Activated T-cell treated with anti-CD3 and anti-CD28 coated beads, Interleukin-2, amount 50 U/mL, for 4 hours (primary cell): ENCODE results near the gene GATAD2A. TPM values are rescaled to one million over a fixed set of nuclear protein-coding genes. Genes with fewer than 3 reads are reported as not detected.
A peak's percentile ranks its signal among the peaks of the same experiment; 100 is the strongest.
"Not testable (repeated sequence)": the region's sequence is repeated elsewhere in the genome, so short reads cannot be mapped to it uniquely, and the experiment has no call there.

Source experiments
- ATAC-seq, 2 donors: fragments of 200-7000 bp; cut with Tn5 transposase; one replicate each; pipeline ENCODE4 v1.10.0; 2021
- DNase-seq: peaks from one replicate; pipeline ENCODE4 v3.0.0-alpha.2; 2020
- H3K27me3 Mint-ChIP-seq: one replicate; pipeline ENCODE4 v1.8.0; 2021; ENCODE audit warnings: low read depth, mixed read lengths
- H3K36me3 Mint-ChIP-seq: one replicate; pipeline ENCODE4 v1.8.0; 2022; ENCODE audit warnings: mixed read lengths; ENCODE audit not compliant: insufficient read depth
- H3K4me1 Mint-ChIP-seq: one replicate; pipeline ENCODE4 v1.8.0; 2021; ENCODE audit warnings: low read depth, mixed read lengths
- H3K4me3 Mint-ChIP-seq: one replicate; pipeline ENCODE4 v1.8.0; 2021; ENCODE audit warnings: mild to moderate bottlenecking, moderate library complexity, mixed read lengths
- H3K9me3 Mint-ChIP-seq: one replicate; pipeline ENCODE4 v1.8.0; 2021; ENCODE audit warnings: mixed read lengths
- total RNA-seq, 3 donors: library from RNA; stranded (reverse); gene quantifications; one replicate each; pipeline ENCODE4 v1.2.1, GENCODE V29; 2021

The GATAD2A gene
- total RNA-seq, 3 donors from 2014 or later: 187 to 240 (median 205) TPM

- ATAC-seq (peak; percentile 15 to 20), DNase-seq (no peak)
- peaks cover 71% of the 10 kb centered on the region for H3K4me1 Mint-ChIP-seq
- H3K9me3 Mint-ChIP-seq: peaks cover 6% of the 10 kb centered on the region
- no peaks in the 10 kb centered on the region for H3K27me3 Mint-ChIP-seq
- H3K36me3 Mint-ChIP-seq: peaks cover 17% of the 10 kb centered on the region
- peak overlapping the region; percentile 16 for H3K4me3 Mint-ChIP-seq
Observed at GRCh38 chr19:19443902-19444680, 38.6 kb downstream of the GATAD2A start.

DNA sequence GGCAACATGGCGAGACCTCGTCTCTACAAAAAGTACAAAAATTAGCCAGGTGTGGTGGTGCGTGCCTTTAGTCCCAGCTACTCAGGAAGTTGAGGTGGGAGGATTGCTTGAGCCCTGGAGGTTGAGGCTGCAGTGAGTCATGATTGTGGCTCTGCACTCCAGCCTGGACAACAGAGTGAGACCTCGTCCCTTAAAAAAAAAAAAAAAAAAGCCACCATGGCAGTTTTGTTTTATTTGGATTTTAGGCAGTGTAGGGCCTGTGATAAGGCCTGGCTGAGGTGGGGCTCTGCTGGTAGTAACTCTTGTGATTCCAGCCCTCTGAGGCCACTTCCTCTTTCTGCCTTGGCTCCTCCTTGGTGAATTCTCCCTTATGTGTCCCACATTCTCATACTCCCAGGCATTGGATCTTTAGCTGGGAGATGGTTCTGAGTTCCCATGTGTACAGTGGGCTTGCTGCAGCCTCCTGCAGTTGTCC lies 39.2 kb downstream of the GATAD2A start:
- ATAC-seq: no peak
- H3K4me3 Mint-ChIP-seq: peak overlapping the region; percentile 17
- no peak for DNase-seq
- H3K27me3 Mint-ChIP-seq: no peaks in the 10 kb centered on the region
- H3K36me3 Mint-ChIP-seq: peaks cover 17% of the 10 kb centered on the region
- peaks cover 68% of the 10 kb centered on the region for H3K4me1 Mint-ChIP-seq
- peaks cover 6% of the 10 kb centered on the region for H3K9me3 Mint-ChIP-seq

GRCh38 chr19:19445288-19445687 lies 39.8 kb downstream of the GATAD2A start:
- Mint-ChIP-seq H3K9me3 (peaks cover 6% of the 10 kb centered on the region), H3K4me1 (peaks cover 69% of the 10 kb centered on the region), H3K4me3 (no peak overlapping the region), H3K36me3 (peaks cover 15% of the 10 kb centered on the region), H3K27me3 (no peaks in the 10 kb centered on the region)
- ATAC-seq (no peak), DNase-seq (no peak)

DNA sequence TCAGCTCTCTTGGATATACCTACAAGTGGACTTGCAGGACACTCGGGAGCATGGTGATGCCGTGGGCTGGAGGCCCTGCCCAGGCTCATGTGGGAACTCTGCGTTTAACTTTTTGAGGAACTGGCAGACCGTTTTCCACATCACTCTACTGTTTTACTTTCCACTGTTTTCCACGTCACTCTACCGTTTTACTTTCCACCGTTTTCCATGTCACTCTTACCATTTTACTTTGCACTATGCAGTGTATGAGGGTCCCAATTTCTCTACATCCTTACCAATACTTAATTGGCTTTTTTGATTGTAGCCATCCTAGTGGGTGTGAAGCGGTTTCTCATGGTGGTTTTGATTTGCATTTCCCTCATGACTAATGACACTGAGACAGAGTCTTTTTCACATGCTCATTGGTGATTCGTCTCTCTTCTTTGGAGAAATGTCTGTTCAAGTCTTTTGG lies 40.5 kb downstream of the GATAD2A start:
- Mint-ChIP-seq H3K4me3 (peak overlapping the region; percentile 2), H3K27me3 (no peaks in the 10 kb centered on the region), H3K4me1 (peaks cover 70% of the 10 kb centered on the region), H3K9me3 (peaks cover 6% of the 10 kb centered on the region), H3K36me3 (peaks cover 15% of the 10 kb centered on the region)
- ATAC-seq (peak; percentile 87 to 88), DNase-seq (no peak)

DNA sequence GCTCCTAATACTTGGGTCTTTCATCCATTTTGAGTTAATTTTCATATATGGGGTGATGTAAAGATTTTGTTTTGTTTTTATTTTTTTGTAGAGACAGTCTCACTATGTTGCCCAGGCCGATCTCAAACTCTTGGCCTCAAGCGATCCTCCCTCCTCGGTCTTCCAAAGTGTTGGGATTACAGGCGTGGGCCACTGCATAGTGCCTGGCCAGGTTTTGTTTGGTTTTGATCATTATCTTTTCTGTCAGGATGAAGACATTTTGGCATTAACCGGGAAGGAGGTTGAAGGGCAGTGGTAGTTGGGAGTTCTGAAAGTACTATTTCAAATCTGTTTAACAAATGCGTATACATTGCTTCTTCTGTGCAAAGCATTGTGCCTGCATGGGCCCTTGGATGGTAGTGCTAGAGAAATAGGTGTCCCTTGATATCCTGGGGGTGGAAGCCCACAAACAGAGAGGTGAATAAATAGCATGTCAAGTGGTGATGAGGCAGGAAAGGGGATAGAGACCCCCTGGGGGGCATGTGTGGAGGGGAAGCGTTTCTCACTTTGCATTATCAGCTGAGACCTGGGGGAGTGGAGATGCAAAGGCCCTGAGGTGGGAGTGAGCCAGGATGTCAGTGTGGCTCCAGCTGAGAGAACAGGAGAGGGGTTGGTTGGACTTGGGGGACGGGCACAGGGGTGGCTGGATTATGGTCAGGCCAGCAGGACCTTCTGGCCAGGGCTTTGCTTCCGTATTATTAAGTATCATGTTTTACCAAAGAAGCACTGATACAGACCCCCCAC lies 41.4 kb downstream of the GATAD2A start:
- peaks cover 15% of the 10 kb centered on the region for H3K36me3 Mint-ChIP-seq
- DNase-seq (no peak), ATAC-seq (no peak)
- H3K4me3 Mint-ChIP-seq: peak overlapping the region; percentile 3
- H3K9me3 Mint-ChIP-seq: peaks cover 6% of the 10 kb centered on the region
- H3K27me3 Mint-ChIP-seq: no peaks in the 10 kb centered on the region
- H3K4me1 Mint-ChIP-seq: peaks cover 78% of the 10 kb centered on the region

DNA sequence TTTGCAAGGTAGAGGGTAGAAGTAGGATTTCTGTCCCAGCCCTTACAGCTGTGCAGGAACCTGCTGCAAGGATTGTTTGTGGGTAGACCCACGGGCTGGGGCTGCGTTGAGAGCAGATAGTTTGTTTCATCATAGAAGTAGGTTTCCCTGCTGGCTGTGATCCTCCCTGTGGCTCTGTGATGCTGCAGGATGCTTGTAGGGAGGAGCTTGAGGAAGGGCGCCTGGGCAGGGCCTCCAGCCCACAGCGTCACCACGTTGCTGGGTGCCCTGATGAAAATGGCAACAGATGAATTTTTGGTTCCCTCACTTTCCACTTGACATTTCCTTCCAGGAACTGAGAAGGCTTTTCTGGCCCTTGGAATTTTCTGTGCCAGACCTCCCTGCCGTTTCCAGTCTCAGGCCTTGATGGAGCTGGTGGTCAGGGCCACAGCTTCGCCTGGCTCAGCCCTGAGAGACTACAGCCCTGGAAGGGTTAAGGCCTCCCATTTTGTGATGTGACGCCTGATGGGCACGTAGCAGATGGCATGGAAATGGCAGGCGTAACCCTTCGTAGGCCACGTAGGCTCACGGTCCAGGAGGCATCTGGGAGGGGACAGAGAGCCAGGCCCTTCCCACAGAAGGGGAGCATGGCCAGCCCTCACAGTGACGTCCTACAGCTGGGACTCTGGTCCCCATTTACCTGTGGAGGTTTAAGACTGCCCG lies 42.2 kb downstream of the GATAD2A start:
- Mint-ChIP-seq H3K36me3 (peaks cover 15% of the 10 kb centered on the region), H3K4me3 (no peak overlapping the region), H3K4me1 (peaks cover 85% of the 10 kb centered on the region), H3K9me3 (peaks cover 6% of the 10 kb centered on the region), H3K27me3 (no peaks in the 10 kb centered on the region)
- ATAC-seq: no peak
- DNase-seq: no peak

DNA sequence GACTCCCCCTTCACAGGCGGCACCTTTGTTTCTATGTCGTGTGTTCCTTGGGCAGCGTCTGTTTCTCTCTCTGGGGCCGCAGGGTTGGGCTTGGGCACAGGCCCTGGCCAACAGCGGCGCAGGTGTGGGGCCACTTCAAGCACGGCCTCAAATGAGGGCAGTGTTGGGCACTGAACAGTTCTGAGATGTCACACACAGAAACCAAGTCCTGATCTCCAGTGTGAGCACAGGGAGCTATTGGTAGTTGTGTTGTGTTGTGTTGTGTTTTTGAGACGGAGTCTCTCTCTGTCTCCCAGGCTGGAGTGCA lies 42.7 kb downstream of the GATAD2A start:
- ATAC-seq (no peak), DNase-seq (no peak)
- no peak overlapping the region for H3K4me3 Mint-ChIP-seq
- H3K9me3 Mint-ChIP-seq: peaks cover 6% of the 10 kb centered on the region
- H3K27me3 Mint-ChIP-seq: no peaks in the 10 kb centered on the region
- peaks cover 85% of the 10 kb centered on the region for H3K4me1 Mint-ChIP-seq
- H3K36me3 Mint-ChIP-seq: peaks cover 12% of the 10 kb centered on the region

DNA sequence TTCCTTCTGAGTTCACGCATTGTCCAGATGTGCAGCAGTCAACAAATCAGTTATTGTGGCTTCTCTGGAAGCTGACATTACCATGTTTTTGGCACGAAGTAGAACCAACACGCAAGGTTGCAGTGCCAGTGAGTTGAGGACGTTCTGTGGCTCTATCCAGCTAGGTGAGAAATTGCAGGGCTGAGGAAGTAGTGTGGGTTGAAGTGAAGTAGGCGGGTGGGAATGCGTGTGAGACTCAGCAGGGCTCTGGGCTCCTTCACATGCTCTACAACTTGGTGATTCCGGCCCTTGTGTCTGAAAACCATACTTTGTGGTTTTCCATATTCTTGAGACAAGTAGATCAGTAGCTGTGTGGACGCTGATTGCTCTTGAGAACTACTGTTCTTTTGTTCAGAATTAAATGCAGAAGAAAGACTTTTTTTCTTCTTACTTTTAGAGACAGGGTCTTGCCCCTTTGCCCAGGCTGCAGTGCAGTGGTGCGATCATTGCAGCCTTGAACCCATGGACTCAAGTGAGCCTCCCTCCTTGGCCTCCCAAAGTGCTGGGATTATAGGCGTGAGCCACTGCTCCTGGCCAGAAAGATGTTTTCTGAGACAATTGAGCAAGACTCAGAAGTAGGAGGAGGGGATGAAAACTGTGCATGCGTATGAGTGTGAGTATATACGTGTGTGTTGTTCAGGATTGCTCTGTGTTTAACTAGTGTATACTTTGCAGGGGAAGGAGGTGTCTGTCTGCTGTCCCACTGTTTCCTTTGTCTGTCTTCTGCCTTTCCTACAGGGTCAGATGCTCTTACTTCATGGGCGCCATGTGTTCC lies 46.2 kb downstream of the GATAD2A start:
- DNase-seq (no peak), ATAC-seq (peak; percentile 83 to 93)
- Mint-ChIP-seq H3K36me3 (no peaks in the 10 kb centered on the region), H3K4me1 (peaks cover 60% of the 10 kb centered on the region), H3K4me3 (peak overlapping the region; percentile 62), H3K9me3 (no peaks in the 10 kb centered on the region), H3K27me3 (no peaks in the 10 kb centered on the region)

GRCh38 chr19:19452243-19453124 lies 47.0 kb downstream of the GATAD2A start:
- Mint-ChIP-seq H3K27me3 (no peaks in the 10 kb centered on the region), H3K36me3 (peaks cover 3% of the 10 kb centered on the region), H3K4me1 (peaks cover 60% of the 10 kb centered on the region), H3K9me3 (no peaks in the 10 kb centered on the region), H3K4me3 (peak overlapping the region; percentile 62)
- ATAC-seq: no peak
- no peak for DNase-seq

- DNase-seq: no peak
- no peaks in the 10 kb centered on the region for H3K27me3 Mint-ChIP-seq
- no peak for ATAC-seq
- peaks cover 60% of the 10 kb centered on the region for H3K4me1 Mint-ChIP-seq
- H3K9me3 Mint-ChIP-seq: no peaks in the 10 kb centered on the region
- H3K4me3 Mint-ChIP-seq: no peak overlapping the region
- H3K36me3 Mint-ChIP-seq: peaks cover 6% of the 10 kb centered on the region
Observed at GRCh38 chr19:19453125-19453454, 47.6 kb downstream of the GATAD2A start.

DNA sequence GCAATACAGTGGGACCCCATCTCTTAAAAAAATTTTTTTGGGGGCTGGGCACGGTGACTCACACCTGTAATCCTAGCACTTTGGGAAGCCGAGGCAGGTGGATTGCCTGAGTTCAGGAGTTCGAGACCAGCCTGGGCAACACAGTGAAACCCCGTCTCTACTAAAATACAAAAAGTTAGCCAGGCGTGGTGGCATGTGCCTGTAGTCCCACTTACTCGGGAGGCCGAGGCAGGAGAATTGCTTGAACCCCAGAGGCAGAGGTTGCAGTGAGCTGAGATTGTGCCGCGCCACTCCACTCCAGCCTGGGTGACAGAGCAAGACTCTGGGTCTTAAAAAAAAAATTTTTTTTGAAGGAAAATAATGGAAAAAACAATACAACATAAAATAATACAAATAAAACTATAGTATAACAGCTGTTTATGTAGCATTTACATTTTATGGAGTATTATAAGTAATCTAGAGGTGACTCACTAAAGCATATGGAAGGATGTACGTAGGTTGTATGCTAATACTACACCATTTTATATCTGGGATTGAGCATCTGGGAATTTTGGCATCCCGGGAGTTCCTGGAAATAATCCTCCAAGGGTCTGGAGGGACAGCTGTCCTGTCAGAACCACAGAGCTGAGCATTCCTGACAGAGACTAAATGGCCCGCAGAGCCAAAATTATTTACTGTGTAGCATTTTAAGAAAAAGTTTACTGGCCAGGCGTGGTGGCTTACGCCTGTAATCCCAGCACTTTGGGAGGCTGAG lies 49.9 kb downstream of the GATAD2A start:
- H3K4me1 Mint-ChIP-seq: peaks cover 68% of the 10 kb centered on the region
- not testable (repeated sequence) for H3K9me3 Mint-ChIP-seq, H3K27me3 Mint-ChIP-seq, DNase-seq, ATAC-seq, H3K4me3 Mint-ChIP-seq
- peaks cover 13% of the 10 kb centered on the region for H3K36me3 Mint-ChIP-seq

GRCh38 chr19:19457671-19458070 lies 52.2 kb downstream of the GATAD2A start:
- no peak for ATAC-seq
- no peaks in the 10 kb centered on the region for H3K27me3 Mint-ChIP-seq
- peaks cover 72% of the 10 kb centered on the region for H3K4me1 Mint-ChIP-seq
- no peak overlapping the region for H3K4me3 Mint-ChIP-seq
- H3K36me3 Mint-ChIP-seq: peaks cover 13% of the 10 kb centered on the region
- no peak for DNase-seq
- H3K9me3 Mint-ChIP-seq: no peaks in the 10 kb centered on the region
